HG03135 (cell line): ENCODE data around the gene GOPC.

Experiments used
- ATAC-seq: cut with Tn5 transposase; IDR thresholded peaks from one replicate; pipeline ENCODE4 v1.9.1; 2021; ENCODE audit warnings: mild to moderate bottlenecking, moderate library complexity; ENCODE audit not compliant: unreplicated experiment

The GOPC gene

GRCh38 chr6:117550078-117550600 lies 52.2 kb downstream of the GOPC start:
- no peak for ATAC-seq

DNA sequence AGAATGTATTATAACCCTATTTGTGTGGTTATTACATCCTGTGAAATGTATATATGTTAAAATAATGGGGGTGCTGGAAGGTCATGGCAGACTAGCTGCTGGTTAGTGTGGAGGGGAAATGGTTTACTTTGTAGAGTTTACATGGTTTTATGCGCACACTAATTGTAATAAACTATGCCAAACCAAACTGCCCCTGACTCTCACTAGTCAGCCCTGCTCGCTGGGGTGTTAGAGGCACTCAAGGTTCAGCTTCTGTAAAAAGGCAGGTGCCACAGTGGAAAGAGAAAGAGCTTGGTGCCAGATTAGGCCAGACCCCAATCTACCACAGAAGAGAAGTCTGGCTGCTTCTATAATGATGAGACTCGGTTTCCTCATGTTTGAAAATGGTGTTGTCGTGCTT lies 52.7 kb downstream of the GOPC start:
- no peak for ATAC-seq

DNA sequence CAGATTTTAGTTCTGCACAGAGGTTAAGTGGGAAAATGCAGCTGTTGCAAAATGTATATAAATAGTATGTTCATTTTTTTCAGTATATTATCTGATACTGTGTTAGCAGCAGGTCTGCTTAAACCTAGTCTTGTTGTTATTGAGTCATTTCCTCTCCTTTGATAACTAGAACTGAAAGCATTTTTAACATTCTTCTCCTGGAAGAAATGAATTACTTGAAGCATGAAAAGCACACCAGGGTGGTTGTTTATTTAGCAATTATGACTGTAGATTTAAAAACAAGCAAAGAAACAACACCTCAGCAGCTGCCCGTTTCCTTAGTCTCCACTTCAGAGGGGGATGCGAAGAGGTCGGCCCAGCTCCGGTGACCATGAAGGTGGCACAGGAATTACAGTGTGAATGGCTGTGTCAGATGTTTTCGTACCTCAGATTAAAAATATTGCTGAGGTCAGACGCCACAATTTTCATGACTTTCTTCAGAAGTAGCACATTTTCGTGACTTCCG lies 53.5 kb downstream of the GOPC start:
- peak; percentile 43 for ATAC-seq

- no peak for ATAC-seq
Measured at GRCh38 chr6:117547688-117548621, 54.4 kb downstream of the GOPC start.

DNA sequence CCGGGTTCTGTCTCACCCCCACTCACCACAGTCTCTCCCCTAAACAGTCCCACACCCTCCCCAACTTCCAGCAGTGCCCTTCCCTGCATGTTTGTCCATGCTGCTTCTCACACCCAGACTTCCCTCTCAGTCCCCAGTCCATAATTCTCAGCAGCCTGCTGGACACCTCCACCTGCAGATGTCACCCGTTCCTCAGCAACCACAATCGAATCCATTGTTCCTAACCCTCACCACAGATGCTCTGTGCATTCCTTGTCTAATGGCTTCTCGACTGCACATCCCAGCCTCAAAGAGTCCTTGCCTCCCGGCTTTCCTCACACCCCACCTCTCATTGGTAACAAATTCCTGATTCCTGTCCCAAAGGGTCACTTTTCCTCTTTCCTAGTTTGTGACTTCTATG lies 55.6 kb downstream of the GOPC start:
- no peak for ATAC-seq

DNA sequence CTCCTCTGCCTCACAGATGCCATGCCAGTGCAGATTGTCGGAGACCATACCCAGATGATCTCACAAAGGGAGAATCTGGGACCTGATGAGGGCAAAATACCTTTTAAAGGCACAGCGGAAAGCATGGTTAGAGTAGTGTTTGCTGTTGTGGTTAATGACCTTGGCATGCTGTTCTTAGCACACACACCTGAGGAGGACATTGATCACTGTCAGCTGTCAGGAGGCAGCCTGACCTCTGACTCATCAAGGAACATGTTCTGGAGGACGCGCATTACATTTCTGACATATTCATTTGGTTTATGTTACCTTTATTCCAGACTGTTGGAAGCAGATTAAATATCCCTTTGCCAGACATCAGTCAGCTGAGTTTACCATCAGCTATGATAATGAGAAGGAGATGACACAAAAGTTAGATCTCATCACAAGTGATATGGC lies 57.1 kb downstream of the GOPC start:
- no peak for ATAC-seq

GRCh38 chr6:117544716-117545115 lies 57.6 kb downstream of the GOPC start:
- ATAC-seq = no peak

DNA sequence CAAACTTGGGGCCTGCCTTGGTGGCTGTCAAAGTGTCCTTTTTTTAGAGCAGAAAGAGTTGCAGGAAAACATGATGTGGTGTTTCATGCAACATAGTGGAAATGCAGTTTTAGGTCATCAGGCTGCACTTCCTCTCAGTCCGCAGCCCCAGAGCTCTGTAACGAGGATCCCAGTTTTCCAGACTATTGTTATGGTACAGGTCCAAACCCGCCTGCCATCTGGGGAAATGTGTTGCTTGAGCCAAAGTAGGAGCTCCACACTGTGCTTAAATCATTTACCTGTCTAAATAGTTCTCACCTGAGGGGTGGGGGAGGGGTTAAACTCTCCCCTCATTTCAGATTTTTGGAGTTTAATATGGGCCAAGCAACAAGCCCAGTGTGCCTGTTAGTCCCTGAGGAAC lies 59.8 kb downstream of the GOPC start:
- ATAC-seq = no peak

DNA sequence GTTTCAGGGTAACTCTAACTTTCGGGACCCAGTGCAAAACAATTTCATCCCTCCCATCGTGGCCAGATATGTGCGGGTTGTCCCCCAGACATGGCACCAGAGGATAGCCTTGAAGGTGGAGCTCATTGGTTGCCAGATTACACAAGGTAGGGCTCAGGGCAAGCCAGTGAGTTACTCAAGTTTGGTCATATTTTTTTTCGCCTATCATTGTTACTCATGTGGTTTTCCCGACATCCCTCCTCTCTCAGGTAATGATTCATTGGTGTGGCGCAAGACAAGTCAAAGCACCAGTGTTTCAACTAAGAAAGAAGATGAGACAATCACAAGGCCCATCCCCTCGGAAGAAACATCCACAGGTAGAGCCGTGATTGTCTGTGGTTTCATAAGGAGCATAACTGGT lies 61.6 kb downstream of the GOPC start:
- no peak for ATAC-seq

GRCh38 chr6:117538615-117539014 lies 63.7 kb downstream of the GOPC start:
- ATAC-seq = no peak

DNA sequence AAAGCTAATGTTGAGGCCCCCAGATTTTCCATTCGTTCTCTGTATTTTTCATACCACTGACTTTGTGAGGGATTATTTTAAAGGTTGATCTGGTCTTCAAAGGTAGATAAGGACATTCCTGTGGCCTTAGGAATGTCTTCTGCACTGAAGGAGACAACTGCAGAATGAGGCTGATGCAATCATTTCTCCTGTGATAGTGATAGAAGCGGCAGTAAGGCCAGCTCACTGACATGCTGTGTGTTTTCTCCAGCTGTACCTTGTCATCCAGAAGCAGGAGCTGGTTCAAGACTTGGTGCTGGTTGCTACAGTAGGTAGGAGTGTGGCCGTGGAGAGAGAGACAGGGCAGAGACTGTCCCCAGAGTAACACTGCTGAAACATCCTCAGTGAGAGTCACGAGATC lies 66.0 kb downstream of the GOPC start:
- ATAC-seq = no peak

- no peak for ATAC-seq
Measured at GRCh38 chr6:117534974-117535373, 67.3 kb downstream of the GOPC start.

- no peak for ATAC-seq
Measured at GRCh38 chr6:117533775-117534174, 68.5 kb downstream of the GOPC start.

- no peak for ATAC-seq
Measured at GRCh38 chr6:117531809-117532725, 70.2 kb downstream of the GOPC start.

DNA sequence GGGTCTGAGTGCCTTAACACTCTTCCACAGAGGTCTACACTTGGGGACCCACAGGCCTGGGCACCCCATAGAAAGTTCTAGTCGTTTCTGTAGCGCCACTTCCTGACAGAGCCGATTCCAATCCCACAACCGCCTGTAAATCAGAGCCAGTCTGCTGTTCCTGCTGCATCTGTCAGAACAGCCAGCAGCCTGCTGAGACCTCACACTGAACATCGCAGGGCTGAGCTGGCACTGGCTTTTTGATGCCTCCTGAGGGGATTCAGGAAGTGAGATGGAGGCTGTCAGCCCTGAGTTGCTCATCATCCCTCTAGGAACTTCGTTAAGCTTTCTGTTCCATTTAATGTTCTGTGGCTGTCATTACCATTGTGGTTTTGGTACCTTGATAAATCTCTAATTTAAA lies 71.0 kb downstream of the GOPC start:
- ATAC-seq = no peak

DNA sequence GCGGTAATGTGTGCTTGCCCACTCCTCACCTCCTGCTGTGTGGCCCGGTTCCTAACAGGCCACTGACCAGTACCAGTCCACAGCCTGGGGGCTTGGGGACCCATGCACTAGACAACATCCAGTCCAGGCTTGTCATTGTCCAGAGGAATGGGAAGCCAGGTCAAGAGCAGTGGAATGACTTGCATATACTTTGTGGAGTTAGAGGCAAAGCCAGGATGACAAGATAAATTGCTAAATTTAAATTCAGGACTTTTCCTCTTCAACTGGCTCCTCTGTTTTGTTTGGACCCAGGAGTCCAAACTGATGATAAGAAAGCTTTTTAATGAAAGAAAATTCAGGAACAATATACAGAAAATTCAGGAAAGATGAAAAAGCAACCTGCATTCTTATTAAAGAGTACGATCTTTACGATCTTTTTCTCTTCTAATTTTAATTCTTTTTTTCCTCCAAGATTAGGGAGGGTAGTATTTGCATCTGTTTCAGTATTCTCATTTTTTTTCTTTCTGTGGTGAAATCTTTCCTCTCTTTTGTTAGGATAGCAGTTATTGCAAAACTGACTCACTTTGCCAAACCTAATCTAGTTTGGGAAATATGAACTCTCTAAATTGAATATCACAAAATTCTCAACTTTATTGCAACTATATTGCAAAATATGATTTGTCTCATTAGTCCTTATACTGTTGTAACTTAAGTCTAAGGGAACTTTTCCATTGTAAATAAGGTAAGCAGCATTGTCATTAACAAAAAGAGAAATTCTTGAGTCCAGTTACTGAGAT lies 71.7 kb downstream of the GOPC start:
- ATAC-seq = no peak

DNA sequence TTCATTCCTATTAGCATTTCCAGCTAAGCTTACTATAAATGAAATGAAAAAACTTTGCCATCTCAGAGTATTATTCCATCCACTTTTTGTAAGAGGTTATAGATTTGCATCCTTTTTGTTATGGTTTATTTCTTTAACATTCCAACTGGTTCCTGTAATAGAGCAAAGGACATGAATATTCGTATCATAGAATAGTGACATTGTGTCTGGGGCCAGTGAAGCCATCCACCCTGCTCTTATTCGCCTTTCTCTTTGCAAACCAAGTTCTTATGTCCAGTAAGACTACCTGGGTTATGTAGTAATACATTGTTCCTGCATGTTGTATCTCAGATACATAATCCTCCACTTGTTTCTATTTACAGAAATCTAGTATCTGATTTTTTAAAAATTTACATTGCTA lies 76.7 kb downstream of the GOPC start:
- no peak for ATAC-seq

- ATAC-seq = no peak
Measured at GRCh38 chr6:117521791-117522502, 80.4 kb downstream of the GOPC start.

DNA sequence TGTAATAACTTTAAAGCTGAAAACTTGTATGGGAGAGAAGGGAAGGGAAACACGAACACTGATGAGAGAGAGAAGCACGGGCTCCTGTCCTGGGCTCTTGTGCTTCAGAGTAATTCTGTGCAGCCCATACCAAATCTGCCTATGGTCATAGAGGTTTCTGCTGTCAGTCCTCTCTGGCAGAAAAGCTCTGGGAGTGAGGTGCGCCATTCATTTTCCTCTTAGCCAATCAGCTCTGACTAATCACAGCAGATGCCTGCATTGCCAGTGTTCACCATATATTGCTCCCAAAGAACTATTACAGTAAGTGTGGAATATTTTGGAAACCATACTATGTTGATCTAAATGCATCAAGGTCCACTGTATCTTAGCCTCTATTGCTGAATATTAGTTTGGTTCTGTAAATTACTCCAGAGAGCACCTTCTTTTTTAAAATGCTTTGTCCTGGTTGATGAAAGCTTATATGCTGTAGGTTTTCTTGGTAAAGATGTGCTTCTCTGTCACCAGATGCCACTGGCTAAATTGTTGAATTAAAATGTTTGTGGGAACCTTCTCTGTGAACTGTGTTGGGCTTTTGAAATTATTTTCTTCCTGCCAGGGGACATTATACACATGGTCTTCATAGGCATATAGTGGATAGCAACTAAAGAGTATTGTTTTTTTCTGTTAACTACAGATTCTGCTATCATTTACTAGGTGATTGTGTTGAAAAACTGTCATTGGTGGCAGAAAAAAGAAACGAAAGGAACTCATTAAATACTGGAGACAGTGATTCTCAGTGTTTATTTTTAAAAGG lies 81.5 kb downstream of the GOPC start:
- no peak for ATAC-seq
